AG04449 (cell line): ENCODE measurements around the gene NEBL.

Experiments
- CTCF ChIA-PET: fragments of 350-600 bp; formaldehyde crosslinking; extraction: SDS; loops from one replicate; lab custom pipeline; 2021; ENCODE audit warnings: antibody characterized with exemption; lab: Yijun Ruan, JAX
- POLR2A ChIA-PET: fragments of 400-600, 350-600 bp; formaldehyde crosslinking; extraction: SDS; loops from one replicate; lab custom pipeline; 2020; ENCODE audit warnings: antibody characterized with exemption, inconsistent platforms; lab: Yijun Ruan, JAX
- DNase-seq: peaks from one replicate; pipeline ENCODE4 v3.0.0-alpha.2; 2010; ENCODE audit warnings: low read depth, low spot score
- H3K4me3 ChIP-seq: 2 replicates; pipeline ENCODE4 v1.5.1; 2011; ENCODE audit warnings: low read depth, mild to moderate bottlenecking, control low read depth, low read length
- CTCF ChIP-seq: IDR thresholded peaks from one replicate; pipeline ENCODE4 v1.5.1; 2011; ENCODE audit warnings: mild to moderate bottlenecking, moderate library complexity, low read length, control low read depth, inconsistent platforms; ENCODE audit not compliant: insufficient read depth; ENCODE audit errors: missing control alignments

The NEBL gene

DNA sequence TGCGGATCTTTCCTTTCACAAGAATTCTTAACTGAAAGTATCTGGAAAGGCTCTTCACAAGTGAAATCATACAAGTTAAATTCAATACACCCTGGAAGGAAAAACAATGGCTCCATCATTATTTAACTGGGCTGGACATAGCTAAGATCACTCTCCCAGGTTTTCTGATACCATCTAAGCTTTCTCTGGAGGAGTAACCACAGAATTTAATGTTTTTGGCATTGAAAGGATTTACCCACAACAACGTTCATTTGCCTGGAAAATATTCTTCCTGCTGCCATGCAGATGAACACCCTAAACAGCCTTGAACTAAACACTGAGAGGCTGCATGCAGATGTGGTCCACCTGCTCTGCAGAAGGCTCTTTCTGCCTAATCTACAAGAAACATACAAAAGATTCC, 4.3 kb downstream of the NEBL start:
- no peak overlapping the region for H3K4me3 ChIP-seq
- ChIA-PET CTCF (no interaction called here), POLR2A (no interaction called here)
- TF ChIP-seq CTCF = no peak
- DNase-seq = no peak

GRCh38 chr10:20892011-20892585, 5.0 kb downstream of the NEBL start:
- H3K4me3 ChIP-seq = no peak overlapping the region
- ChIA-PET CTCF (no interaction called here), POLR2A (no interaction called here)
- DNase-seq = no peak
- no peak for TF ChIP-seq CTCF

- POLR2A ChIA-PET = no interaction called here
Observed at GRCh38 chr10:20891338-20891714, 5.8 kb downstream of the NEBL start.

DNA sequence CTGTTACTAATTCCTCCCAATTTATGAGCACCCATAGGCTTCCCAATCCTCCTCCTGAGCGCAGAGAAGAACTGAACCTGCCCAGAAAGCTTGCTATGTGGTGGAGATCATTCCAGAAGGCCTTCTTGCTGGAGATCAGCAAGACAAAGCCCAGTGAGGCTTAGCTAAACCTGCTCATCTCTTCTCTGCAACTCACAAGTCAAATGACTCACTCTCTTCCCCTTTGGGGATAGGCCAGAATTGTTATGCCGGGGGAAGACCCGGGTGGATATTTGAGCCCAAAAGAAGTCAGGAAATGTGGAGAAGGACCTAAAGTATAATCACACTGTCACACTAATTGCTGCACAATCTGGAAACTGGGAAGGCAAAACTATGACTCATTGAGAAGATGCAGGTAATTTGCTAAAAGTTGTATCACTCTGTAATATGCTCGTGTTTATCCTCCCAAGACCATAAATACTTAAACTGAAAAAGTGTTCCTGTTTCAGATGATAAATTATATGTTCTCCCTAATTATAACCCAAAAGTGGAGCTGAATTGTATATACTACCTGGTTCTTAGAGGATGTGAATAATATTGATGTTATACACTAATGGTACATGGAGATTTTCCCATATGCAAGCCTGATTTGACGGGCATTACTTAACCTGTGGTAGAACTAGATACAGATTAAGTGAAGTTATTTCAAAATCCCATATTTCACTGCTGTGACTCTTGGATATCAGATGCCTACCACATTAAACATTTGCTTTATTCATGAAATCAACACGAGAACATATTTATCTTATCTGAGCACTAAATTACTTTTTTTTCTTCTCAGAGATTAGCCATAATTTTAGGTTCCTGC, 6.4 kb downstream of the NEBL start:
- POLR2A ChIA-PET = no interaction called here
- no peak for TF ChIP-seq CTCF
- CTCF ChIA-PET = no interaction called here
- H3K4me3 ChIP-seq = no peak overlapping the region
- DNase-seq = no peak

More at GRCh38 chr10:20891338-20891714, 5.8 kb downstream of the NEBL start:
- no peak for TF ChIP-seq CTCF
- no peak for DNase-seq
- CTCF ChIA-PET = no interaction called here
- no peak overlapping the region for H3K4me3 ChIP-seq

- ChIA-PET POLR2A (no interaction called here), CTCF (no interaction called here)
- H3K4me3 ChIP-seq = no peak overlapping the region
- DNase-seq = no peak
- no peak for TF ChIP-seq CTCF
Observed at GRCh38 chr10:20890009-20890408, 7.1 kb downstream of the NEBL start.

DNA sequence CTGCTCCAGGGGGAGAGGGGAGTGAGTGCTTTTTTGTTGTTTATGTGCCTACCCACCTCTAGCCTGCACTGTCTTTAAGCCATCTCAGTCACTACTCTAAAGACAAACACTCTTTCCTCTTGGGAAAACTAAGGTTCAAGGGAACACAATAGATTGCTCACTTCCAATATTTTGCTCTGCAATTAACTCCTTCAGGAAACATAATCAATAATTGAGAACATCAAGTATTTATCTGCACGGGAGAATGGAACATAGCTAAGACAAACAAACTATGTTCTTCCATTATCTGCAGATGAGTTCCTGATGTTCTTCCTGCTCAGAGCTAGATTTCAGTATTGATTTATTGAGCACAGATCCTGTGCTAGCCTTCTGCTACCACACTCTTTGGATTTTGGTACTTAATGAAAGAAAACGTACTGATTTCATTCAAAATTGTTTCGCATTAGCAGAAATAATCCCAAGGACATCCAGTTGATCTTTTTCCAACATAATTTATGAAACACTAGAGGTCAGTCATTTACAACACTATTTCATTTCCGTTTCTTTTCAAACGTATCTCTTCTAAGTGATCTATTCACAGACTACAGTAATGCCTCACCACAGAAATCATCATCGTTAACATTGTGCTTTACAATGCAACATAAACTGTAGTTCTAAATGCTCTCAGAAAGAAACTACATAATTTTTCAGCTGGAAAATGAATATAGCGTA, 8.3 kb downstream of the NEBL start:
- no peak for TF ChIP-seq CTCF
- no peak for DNase-seq
- CTCF ChIA-PET = no interaction called here
- POLR2A ChIA-PET = no interaction called here
- H3K4me3 ChIP-seq = no peak overlapping the region
